GM18870 (cell line): ENCODE data around the gene ZP2.
"Not testable (repeated sequence)": the region's sequence is repeated elsewhere in the genome, so short reads cannot be mapped to it uniquely, and the experiment has no call there.

Source experiments
- ATAC-seq: cut with Tn5 transposase; IDR thresholded peaks from one replicate; pipeline ENCODE4 v1.9.1; 2021; ENCODE audit warnings: moderate library complexity; ENCODE audit not compliant: unreplicated experiment

Gene ZP2

GRCh38 chr16:21153124-21153729 is 58.1 kb downstream of the ZP2 start:
- ATAC-seq = not testable (repeated sequence)

GRCh38 chr16:21152160-21153030 is 59.0 kb downstream of the ZP2 start:
- not testable (repeated sequence) for ATAC-seq

GRCh38 chr16:21150375-21151001 is 60.9 kb downstream of the ZP2 start, which contains the start of gene DNAH3:
TSS of gene DNAH3 (minus strand) at chr16:21150846. CDS start at chr16:21150319, 527 bp downstream.
- no peak for ATAC-seq
